HepG2 (cell line): ENCODE data around the gene SNX15. TPM values are rescaled to one million over a fixed set of nuclear protein-coding genes. Genes with fewer than 3 reads are reported as not detected.

Source experiments
- AHR ChIP-seq: IDR thresholded peaks from 2 replicates; pipeline ENCODE4 v1.6.1; 2018; ENCODE audit warnings: missing genetic modification reagents, missing compliant biosample characterization
- CHCHD3 ChIP-seq: sonication (generic); formaldehyde crosslinking; IDR thresholded peaks from 2 replicates; pipeline ENCODE4 v1.8.0; 2022; ENCODE audit warnings: mild to moderate bottlenecking, missing genetic modification reagents, moderate library complexity
- CSRNP1 ChIP-seq: sonication (generic); formaldehyde crosslinking; IDR thresholded peaks from 2 replicates; pipeline ENCODE4 v1.8.1; 2023; ENCODE audit warnings: mild to moderate bottlenecking, missing genetic modification reagents
- HOXA3 ChIP-seq: sonication (generic); formaldehyde crosslinking; IDR thresholded peaks from 2 replicates; pipeline ENCODE4 v1.5.0; 2020; ENCODE audit warnings: missing genetic modification reagents
- IKZF1 ChIP-seq: fragments of 450-650 bp; IDR thresholded peaks from 2 replicates; pipeline ENCODE4 v1.7.1; 2016
- KDM1A ChIP-seq: IDR thresholded peaks from 2 replicates; pipeline ENCODE4 v1.6.1; 2016; ENCODE audit warnings: missing compliant biosample characterization
- KLF11 ChIP-seq: IDR thresholded peaks from 2 replicates; pipeline ENCODE4 v1.6.1; 2016; ENCODE audit warnings: missing compliant biosample characterization
- LCORL ChIP-seq, 2 experiments: fragments of 450-650 bp in 1 of 2; sonication (generic) in 1 of 2; formaldehyde crosslinking in 1 of 2; IDR thresholded peaks; 2 replicates each; pipeline versions ENCODE4 v1.5.0 to v1.6.1; 2017 to 2020; ENCODE audit warnings: antibody characterized with exemption in 1 of 2, missing genetic modification reagents in 1 of 2
- MIXL1 ChIP-seq: IDR thresholded peaks from 2 replicates; pipeline ENCODE4 v1.6.1; 2016
- NR1H2 ChIP-seq: sonication (generic); formaldehyde crosslinking; IDR thresholded peaks from 2 replicates; pipeline ENCODE4 v1.8.1; 2022; ENCODE audit warnings: low read depth, missing genetic modification reagents, borderline replicate concordance
- PAF1 ChIP-seq: IDR thresholded peaks from 2 replicates; pipeline ENCODE4 v1.6.1; 2016; ENCODE audit warnings: missing genetic modification reagents, missing compliant biosample characterization
- RARA ChIP-seq: IDR thresholded peaks from 2 replicates; pipeline ENCODE4 v1.6.1; 2016; ENCODE audit warnings: missing genetic modification reagents, missing compliant biosample characterization
- RERE ChIP-seq: IDR thresholded peaks from 2 replicates; pipeline ENCODE4 v1.6.1; 2016; ENCODE audit warnings: low read depth, missing genetic modification reagents, missing compliant biosample characterization
- SATB2 ChIP-seq: sonication (generic); formaldehyde crosslinking; IDR thresholded peaks from 2 replicates; pipeline ENCODE4 v1.5.0; 2020; ENCODE audit warnings: missing genetic modification reagents
- SRSF9 ChIP-seq: fragments of 200-400 bp; formaldehyde crosslinking; IDR thresholded peaks from 2 replicates; pipeline ENCODE4 v1.6.1; 2018; ENCODE audit warnings: borderline replicate concordance, mild to moderate bottlenecking, low read depth, low read length; ENCODE audit not compliant: insufficient read depth, poor library complexity, severe bottlenecking
- STAT5B ChIP-seq: sonication (generic); formaldehyde crosslinking; IDR thresholded peaks from 2 replicates; pipeline ENCODE4 v1.4.0; 2020; ENCODE audit warnings: missing genetic modification reagents
- TRAFD1 ChIP-seq: sonication (generic); formaldehyde crosslinking; IDR thresholded peaks from 2 replicates; pipeline ENCODE4 v1.5.1; 2020; ENCODE audit warnings: missing genetic modification reagents, mild to moderate bottlenecking, borderline replicate concordance
- ZMAT3 ChIP-seq: sonication (generic); formaldehyde crosslinking; conservative IDR thresholded peaks from 2 replicates; pipeline ENCODE4 v1.7.0; 2021; ENCODE audit warnings: missing genetic modification reagents
- ZNF414 ChIP-seq: sonication (generic); formaldehyde crosslinking; IDR thresholded peaks from 2 replicates; pipeline ENCODE4 v1.5.0; 2020; ENCODE audit warnings: missing genetic modification reagents
- ZNF546 ChIP-seq: sonication (generic); formaldehyde crosslinking; conservative IDR thresholded peaks from 2 replicates; pipeline ENCODE4 v1.8.1; 2023; ENCODE audit warnings: mild to moderate bottlenecking, missing genetic modification reagents
- ZNF740 ChIP-seq: sonication (generic); formaldehyde crosslinking; IDR thresholded peaks from 2 replicates; pipeline ENCODE4 v1.4.0; 2020; ENCODE audit warnings: missing genetic modification reagents
- polyA plus RNA-seq, 8 experiments: library from polyadenylated mRNA; depleted of rRNA in 3 of 8; stranded (reverse) in 7 of 8; unstranded in 1 of 8; fragments of >200 nt; fragmentation: Illumina TruSeq in 4 of 8; extraction: Trizol in 4 of 8; gene quantifications; 2 replicates each; pipeline versions ENCODE4 v1.2.1 to v1.2.3, GENCODE V29; 2011 to 2016; ENCODE audit warnings: low read depth in 4 of 8, missing spikeins in 1 of 8, mixed read lengths in 1 of 8; ENCODE audit not compliant: insufficient read depth in 1 of 8
- total RNA-seq, 5 experiments: library from RNA; depleted of rRNA; stranded (reverse); fragments of >200 nt; fragmentation: Illumina TruSeq; extraction: Trizol; gene quantifications; 2 replicates each; pipeline ENCODE4 v1.2.3, GENCODE V29; 2016; ENCODE audit warnings: low read depth in 1 of 5

SNX15 gene
- total and polyA plus RNA-seq, 2 of the 13 experiments (the other 11 are each of a cell fraction or from before 2014, with no cell fraction given) = 19.1 to 22.6 TPM

- TF ChIP-seq SRSF9 = no peak
- no peak for TF ChIP-seq CSRNP1
- no peak for TF ChIP-seq SATB2 (CRISPR knock-in tag)
- TF ChIP-seq KLF11 (CRISPR knock-in tag) = no peak
- no peak for TF ChIP-seq HOXA3 (CRISPR knock-in tag)
- no peak for TF ChIP-seq STAT5B (CRISPR knock-in tag)
- TF ChIP-seq ZNF546 (CRISPR knock-in tag) = no peak
- no peak for TF ChIP-seq RERE (CRISPR knock-in tag)
- TF ChIP-seq NR1H2 = no peak
- no peak for TF ChIP-seq ZNF414 (CRISPR knock-in tag)
- no peak; the same call in 1 of the 2 replicates for TF ChIP-seq AHR (CRISPR knock-in tag)
- TF ChIP-seq ZMAT3 (CRISPR knock-in tag) = no peak
- no peak for TF ChIP-seq PAF1 (CRISPR knock-in tag)
- no peak for TF ChIP-seq MIXL1 (CRISPR knock-in tag)
- no peak for TF ChIP-seq TRAFD1
- TF ChIP-seq CHCHD3 = no peak
- no peak for TF ChIP-seq ZNF740 (CRISPR knock-in tag)
- TF ChIP-seq IKZF1 = no peak
- TF ChIP-seq LCORL (IDR thresholded peaks at IDR 0.05) = no peak
- peak; percentile 82 for TF ChIP-seq LCORL (CRISPR knock-in tag; IDR thresholded peaks at IDR 0.05)
- TF ChIP-seq KDM1A (CRISPR knock-in tag) = 0 out of 2 replicates have a peak, but pooled peaks have one; percentile 15
- no peak for TF ChIP-seq RARA (CRISPR knock-in tag)
These were observed 13.9 kb upstream of the SNX15 start (continued) for GRCh38 chr11:65013130-65013887.
